GM21423 (cell line): ENCODE measurements around the gene FADS2.

Source experiments
- ATAC-seq: cut with Tn5 transposase; IDR thresholded peaks from one replicate; pipeline ENCODE4 v1.9.1; 2021; ENCODE audit warnings: mild to moderate bottlenecking, moderate library complexity; ENCODE audit not compliant: unreplicated experiment

FADS2 gene

GRCh38 chr11:61817471-61818202, 10.5 kb upstream of the FADS2 start:
- ATAC-seq = no peak

- ATAC-seq = no peak
These were observed 7.9 kb upstream of the FADS2 start for GRCh38 chr11:61820174-61820573.

GRCh38 chr11:61826930-61827570, 1.1 kb upstream of the FADS2 start:
- no peak for ATAC-seq

- no peak for ATAC-seq
These were observed 204 bp downstream of the FADS2 start for GRCh38 chr11:61828379-61828628.

GRCh38 chr11:61828629-61829407, 718 bp downstream of the FADS2 start:
- ATAC-seq = peak; percentile 29

GRCh38 chr11:61829806-61830205, 1.7 kb downstream of the FADS2 start:
- no peak for ATAC-seq

- no peak for ATAC-seq
These were observed 2.4 kb downstream of the FADS2 start for GRCh38 chr11:61830237-61831105.

GRCh38 chr11:61832207-61832606, 4.1 kb downstream of the FADS2 start:
- ATAC-seq = no peak

GRCh38 chr11:61832754-61833153, 4.7 kb downstream of the FADS2 start:
- ATAC-seq = no peak

- ATAC-seq = no peak
These were observed 5.4 kb downstream of the FADS2 start for GRCh38 chr11:61833471-61833870.

- ATAC-seq = no peak
These were observed 5.8 kb downstream of the FADS2 start for GRCh38 chr11:61833926-61834277.

- peak; percentile 93 for ATAC-seq
These were observed 6.4 kb downstream of the FADS2 start for GRCh38 chr11:61834278-61835048.

GRCh38 chr11:61836193-61836592, 8.1 kb downstream of the FADS2 start:
- ATAC-seq = no peak

GRCh38 chr11:61837411-61838005, 9.4 kb downstream of the FADS2 start:
- no peak for ATAC-seq

GRCh38 chr11:61838501-61838900, 10.4 kb downstream of the FADS2 start:
- no peak for ATAC-seq

GRCh38 chr11:61838921-61839320, 10.8 kb downstream of the FADS2 start:
- no peak for ATAC-seq

GRCh38 chr11:61839742-61840141, 11.6 kb downstream of the FADS2 start:
- ATAC-seq = no peak

GRCh38 chr11:61840371-61840770, 12.3 kb downstream of the FADS2 start:
- no peak for ATAC-seq

- no peak for ATAC-seq
These were observed 13.8 kb downstream of the FADS2 start for GRCh38 chr11:61841636-61842527.
